Stimulated activated CD4-positive, alpha-beta T cell treated with anti-CD3 and anti-CD28 coated beads, Interleukin-1b, Interleukin-23, amount 100 ng/mL, for 24 hours (primary cell): Measurements from ENCODE around the gene SIRT4.
A peak's percentile ranks its signal among the peaks of the same experiment; 100 is the strongest.
"Not testable (repeated sequence)": the region's sequence is repeated elsewhere in the genome, so short reads cannot be mapped to it uniquely, and the experiment has no call there.

Experiments used
- DNase-seq, 4 experiments: peaks; one replicate each; pipeline ENCODE4 v3.0.0-alpha.2; 2020; ENCODE audit warnings: low read depth in 4 of 4, low spot score in 1 of 4

SIRT4 gene

GRCh38 chr12:120301962-120302815 is at the start of gene SIRT4:
Gene SIRT4 (plus strand): TSS chr12:120302321. CDS start chr12:120303562, 1,241 bp downstream.
- peak; percentile 71 to 82 (median 76) for DNase-seq

- DNase-seq: not testable (repeated sequence)
Measured at GRCh38 chr12:120253313-120253712, 48.8 kb upstream of the SIRT4 start.

GRCh38 chr12:120254809-120255208 is 47.3 kb upstream of the SIRT4 start:
- no peak for DNase-seq

- no peak for DNase-seq
Measured at GRCh38 chr12:120257041-120257821, 44.9 kb upstream of the SIRT4 start.

GRCh38 chr12:120258323-120258896 is 43.7 kb upstream of the SIRT4 start:
- DNase-seq: no peak

- no peak for DNase-seq
Measured at GRCh38 chr12:120259418-120260202, 42.5 kb upstream of the SIRT4 start.

- DNase-seq: no peak
Measured at GRCh38 chr12:120260607-120261006, 41.5 kb upstream of the SIRT4 start.

- no peak for DNase-seq
Measured at GRCh38 chr12:120261951-120262851, 39.9 kb upstream of the SIRT4 start.

- DNase-seq: no peak
Measured at GRCh38 chr12:120262852-120263747, 39.0 kb upstream of the SIRT4 start.

GRCh38 chr12:120263748-120264085 is 38.4 kb upstream of the SIRT4 start:
- no peak for DNase-seq

- no peak for DNase-seq
Measured at GRCh38 chr12:120264086-120264903, 37.8 kb upstream of the SIRT4 start.

- DNase-seq: no peak
Measured at GRCh38 chr12:120264904-120265472, 37.1 kb upstream of the SIRT4 start.

GRCh38 chr12:120265473-120266179 is 36.5 kb upstream of the SIRT4 start, which contains the start of gene PXN:
Gene PXN (minus strand): TSS chr12:120265730. CDS start chr12:120265629, 101 bp downstream.
- DNase-seq: peak; percentile 85 to 94 (median 87)

GRCh38 chr12:120266180-120266870 is 35.8 kb upstream of the SIRT4 start:
- DNase-seq: no peak

GRCh38 chr12:120267736-120268135 is 34.4 kb upstream of the SIRT4 start:
- no peak for DNase-seq

- DNase-seq: no peak
Measured at GRCh38 chr12:120276734-120277133, 25.4 kb upstream of the SIRT4 start.
